Kidney (tissue), 14 donors: ENCODE measurements around the gene MAP1LC3B. TPM values are rescaled to one million over a fixed set of nuclear protein-coding genes. Genes with fewer than 3 reads are reported as not detected.

Experiments
- DNase-seq, 5 donors: peaks; one replicate each; pipeline ENCODE4 v3.0.0-alpha.2; 2013 to 2020
- FAIRE-seq: peaks from 2 replicates; lab custom pipeline; 2012; peaks lifted over from hg19 to GRCh38; lab: Jason Lieb, UNC
- H3K27ac ChIP-seq, 2 donors: one replicate each; pipeline ENCODE4 v1.7.0; 2013; ENCODE audit warnings: low read depth in 2 of 2, low read length in 2 of 2, inconsistent platforms in 1 of 2
- H3K27me3 ChIP-seq: one replicate; pipeline ENCODE4 v1.7.1; 2013; ENCODE audit warnings: low read length, inconsistent platforms; ENCODE audit not compliant: control insufficient read depth, insufficient read depth
- H3K36me3 ChIP-seq, 3 donors: one replicate each; pipeline versions ENCODE4 v1.7.0 to v1.7.1; 2013; ENCODE audit warnings: low read length in 3 of 3, control low read depth in 1 of 3, inconsistent platforms in 1 of 3; ENCODE audit not compliant: insufficient read depth in 3 of 3, control insufficient read depth in 2 of 3
- H3K4me1 ChIP-seq, 3 donors: one replicate each; pipeline versions ENCODE4 v1.7.0 to v1.7.1; 2013; ENCODE audit warnings: low read length in 3 of 3, inconsistent platforms in 1 of 3, low read depth in 1 of 3; ENCODE audit not compliant: control insufficient read depth in 2 of 3, insufficient read depth in 2 of 3
- H3K4me3 ChIP-seq, 3 donors: one replicate each; pipeline versions ENCODE4 v1.7.0 to v1.8.1; 2013; ENCODE audit warnings: low read length in 3 of 3, control low read depth in 1 of 3, inconsistent platforms in 1 of 3
- H3K9ac ChIP-seq, 3 donors: one replicate each; pipeline versions ENCODE4 v1.7.0 to v1.7.1; 2013; ENCODE audit warnings: low read length in 3 of 3, control low read depth in 1 of 3, inconsistent platforms in 1 of 3
- H3K9me3 ChIP-seq, 3 donors: one replicate each; pipeline versions ENCODE4 v1.7.0 to v1.7.1; 2013; ENCODE audit warnings: low read length in 3 of 3, control low read depth in 1 of 3, inconsistent platforms in 1 of 3; ENCODE audit not compliant: control insufficient read depth in 2 of 3, insufficient read depth in 1 of 3
- intact Hi-C: fragments of 100-400 bp; cut with DNase I; formaldehyde crosslinking; loops from one replicate; pipeline ENCODE4 v1.11.1; 2022
- polyA plus RNA-seq: library from polyadenylated mRNA; stranded (reverse); fragments of 350-450 nt; fragmentation: Illumina TruSeq; extraction: RNeasy Lipid Tissue Mini Kit (QIAGEN cat#74804); gene quantifications from one replicate; pipeline ENCODE4 v1.2.3, GENCODE V29; 2014; ENCODE audit warnings: low read depth, low replicate concordance; ENCODE audit not compliant: insufficient read depth
- total RNA-seq: library from RNA; stranded (reverse); fragmentation: NEBNext Ultra II Directional; extraction: Animal tissue kit (Norgen Biotek cat#: 25700); gene quantifications from one replicate; pipeline ENCODE4 v1.2.1, GENCODE V29; 2021
- TF ChIP-seq, protein P1 (sequence below): IDR thresholded peaks from 3 replicates; pipeline ENCODE4 v1.5.1; 2012; ENCODE audit warnings: mild to moderate bottlenecking, moderate library complexity, borderline replicate concordance; ENCODE audit not compliant: insufficient read depth; ENCODE audit errors: extremely low read depth
- donor health status: control.
- donor health status: control.
- donor health status: control.
- donor health status: control.
- donor health status: control.
- donor health status: DM: yes; HTN: yes; CAD: no.
- donor health status: Normal renal cell carcinoma (clear cell type).

MAP1LC3B gene
- total and polyA plus RNA-seq, 2 donors from 2014 or later, result 57.1 to 70.3 TPM

- no peak overlapping the region for H3K9ac ChIP-seq
- no peak for FAIRE-seq
- H3K4me3 ChIP-seq, result no peak overlapping the region
- peaks cover 2 to 55% (median 24%) of the 10 kb centered on the region in 3 donors for H3K36me3 ChIP-seq
- DNase-seq, result no peak
- H3K9me3 ChIP-seq, result no peaks in the 10 kb centered on the region
- intact Hi-C loops, result no loop called here
- H3K27ac ChIP-seq, result no peak overlapping the region
- TF ChIP-seq, protein P1, sequence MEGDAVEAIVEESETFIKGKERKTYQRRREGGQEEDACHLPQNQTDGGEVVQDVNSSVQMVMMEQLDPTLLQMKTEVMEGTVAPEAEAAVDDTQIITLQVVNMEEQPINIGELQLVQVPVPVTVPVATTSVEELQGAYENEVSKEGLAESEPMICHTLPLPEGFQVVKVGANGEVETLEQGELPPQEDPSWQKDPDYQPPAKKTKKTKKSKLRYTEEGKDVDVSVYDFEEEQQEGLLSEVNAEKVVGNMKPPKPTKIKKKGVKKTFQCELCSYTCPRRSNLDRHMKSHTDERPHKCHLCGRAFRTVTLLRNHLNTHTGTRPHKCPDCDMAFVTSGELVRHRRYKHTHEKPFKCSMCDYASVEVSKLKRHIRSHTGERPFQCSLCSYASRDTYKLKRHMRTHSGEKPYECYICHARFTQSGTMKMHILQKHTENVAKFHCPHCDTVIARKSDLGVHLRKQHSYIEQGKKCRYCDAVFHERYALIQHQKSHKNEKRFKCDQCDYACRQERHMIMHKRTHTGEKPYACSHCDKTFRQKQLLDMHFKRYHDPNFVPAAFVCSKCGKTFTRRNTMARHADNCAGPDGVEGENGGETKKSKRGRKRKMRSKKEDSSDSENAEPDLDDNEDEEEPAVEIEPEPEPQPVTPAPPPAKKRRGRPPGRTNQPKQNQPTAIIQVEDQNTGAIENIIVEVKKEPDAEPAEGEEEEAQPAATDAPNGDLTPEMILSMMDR, result no peak
- H3K4me1 ChIP-seq, result peaks cover 0 to 4% (median 3%) of the 10 kb centered on the region in 3 donors
- no peaks in the 10 kb centered on the region for H3K27me3 ChIP-seq
Measured at GRCh38 chr16:87411375-87412271, 19.5 kb downstream of the MAP1LC3B start.

- H3K9me3 ChIP-seq, result no peaks in the 10 kb centered on the region
- peaks cover 0 to 3% (median 0%) of the 10 kb centered on the region in 3 donors for H3K4me1 ChIP-seq
- peaks cover 2 to 63% (median 27%) of the 10 kb centered on the region in 3 donors for H3K36me3 ChIP-seq
- no peak overlapping the region for H3K9ac ChIP-seq
- H3K4me3 ChIP-seq, result no peak overlapping the region
- no peak for FAIRE-seq
- TF ChIP-seq, protein P1, result no peak
- no peaks in the 10 kb centered on the region for H3K27me3 ChIP-seq
- no peak for DNase-seq
- H3K27ac ChIP-seq, result no peak overlapping the region
- intact Hi-C loops, result no loop called here
Measured at GRCh38 chr16:87412371-87412995, 20.3 kb downstream of the MAP1LC3B start.

GRCh38 chr16:87412996-87413421, 20.9 kb downstream of the MAP1LC3B start:
- no peaks in the 10 kb centered on the region for H3K9me3 ChIP-seq
- no peak overlapping the region for H3K9ac ChIP-seq
- TF ChIP-seq, protein P1, result no peak
- H3K27me3 ChIP-seq, result no peaks in the 10 kb centered on the region
- peaks cover 2 to 69% (median 31%) of the 10 kb centered on the region in 3 donors for H3K36me3 ChIP-seq
- FAIRE-seq (no peak), DNase-seq (no peak)
- peaks cover 0 to 3% (median 0%) of the 10 kb centered on the region in 3 donors for H3K4me1 ChIP-seq
- H3K27ac ChIP-seq, result no peak overlapping the region
- H3K4me3 ChIP-seq, result no peak overlapping the region
- intact Hi-C loops, result no loop called here
